Measurements from ENCODE around the gene CTU2. TPM values are rescaled to one million over a fixed set of nuclear protein-coding genes. Genes with fewer than 3 reads are reported as not detected.

The CTU2 gene
- total RNA-seq, 1 donor from 2014 or later: 20.7 TPM

GRCh38 chr16:88692861-88693260, 13.4 kb upstream of the CTU2 start:
- Mint-ChIP-seq H3K4me3 (ENCODE audit: unreplicated experiment) (no peak overlapping the region), H3K4me1 (ENCODE audit: low read depth) (no peaks in the 10 kb centered on the region), H3K36me3 (ENCODE audit: low read depth) (peaks cover 3% of the 10 kb centered on the region), H3K27me3 (ENCODE audit: low read depth) (peaks cover 17% of the 10 kb centered on the region), H3K9me3 (ENCODE audit: low read depth) (no peaks in the 10 kb centered on the region), H3K27ac (ENCODE audit: unreplicated experiment) (no peak overlapping the region)
- TF ChIP-seq CTCF (IDR thresholded peaks at IDR 0.05): no peak
- no peak for DNase-seq (ENCODE audit: low spot score)

- H3K4me1 Mint-ChIP-seq (ENCODE audit: low read depth): no peaks in the 10 kb centered on the region
- peaks cover 3% of the 10 kb centered on the region for H3K36me3 Mint-ChIP-seq (ENCODE audit: low read depth)
- no peak overlapping the region for H3K4me3 Mint-ChIP-seq (ENCODE audit: unreplicated experiment)
- peaks cover 13% of the 10 kb centered on the region for H3K27me3 Mint-ChIP-seq (ENCODE audit: low read depth)
- H3K9me3 Mint-ChIP-seq (ENCODE audit: low read depth): no peaks in the 10 kb centered on the region
- DNase-seq (ENCODE audit: low spot score): no peak
- TF ChIP-seq CTCF (IDR thresholded peaks at IDR 0.05): no peak
- no peak overlapping the region for H3K27ac Mint-ChIP-seq (ENCODE audit: unreplicated experiment)
Measured at GRCh38 chr16:88693420-88694177, 12.7 kb upstream of the CTU2 start.

- TF ChIP-seq CTCF (IDR thresholded peaks at IDR 0.05): no peak
- no peak overlapping the region for H3K4me3 Mint-ChIP-seq (ENCODE audit: unreplicated experiment)
- DNase-seq (ENCODE audit: low spot score): no peak
- H3K36me3 Mint-ChIP-seq (ENCODE audit: low read depth): peaks cover 3% of the 10 kb centered on the region
- no peaks in the 10 kb centered on the region for H3K4me1 Mint-ChIP-seq (ENCODE audit: low read depth)
- H3K9me3 Mint-ChIP-seq (ENCODE audit: low read depth): no peaks in the 10 kb centered on the region
- H3K27ac Mint-ChIP-seq (ENCODE audit: unreplicated experiment): no peak overlapping the region
- H3K27me3 Mint-ChIP-seq (ENCODE audit: low read depth): peaks cover 6% of the 10 kb centered on the region
Measured at GRCh38 chr16:88694221-88695087, 11.8 kb upstream of the CTU2 start.

GRCh38 chr16:88695218-88695617, 11.1 kb upstream of the CTU2 start:
- Mint-ChIP-seq H3K27me3 (ENCODE audit: low read depth) (peaks cover 6% of the 10 kb centered on the region), H3K4me1 (ENCODE audit: low read depth) (no peaks in the 10 kb centered on the region), H3K9me3 (ENCODE audit: low read depth) (no peaks in the 10 kb centered on the region), H3K4me3 (ENCODE audit: unreplicated experiment) (no peak overlapping the region), H3K27ac (ENCODE audit: unreplicated experiment) (no peak overlapping the region), H3K36me3 (ENCODE audit: low read depth) (peaks cover 6% of the 10 kb centered on the region)
- DNase-seq (ENCODE audit: low spot score): no peak
- no peak for TF ChIP-seq CTCF (IDR thresholded peaks at IDR 0.05)

GRCh38 chr16:88695753-88696152, 10.6 kb upstream of the CTU2 start:
- Mint-ChIP-seq H3K27ac (ENCODE audit: unreplicated experiment) (no peak overlapping the region), H3K9me3 (ENCODE audit: low read depth) (no peaks in the 10 kb centered on the region), H3K27me3 (ENCODE audit: low read depth) (peaks cover 2% of the 10 kb centered on the region), H3K36me3 (ENCODE audit: low read depth) (peaks cover 6% of the 10 kb centered on the region), H3K4me3 (ENCODE audit: unreplicated experiment) (no peak overlapping the region), H3K4me1 (ENCODE audit: low read depth) (peaks cover under 1% of the 10 kb centered on the region)
- DNase-seq (ENCODE audit: low spot score): no peak
- TF ChIP-seq CTCF (IDR thresholded peaks at IDR 0.05): no peak
